Forelimb muscle (tissue), 1 donor: ENCODE measurements around the gene SLF1. TPM values are rescaled to one million over a fixed set of nuclear protein-coding genes. Genes with fewer than 3 reads are reported as not detected.
A peak's percentile ranks its signal among the peaks of the same experiment; 100 is the strongest.
"Not testable (repeated sequence)": the region's sequence is repeated elsewhere in the genome, so short reads cannot be mapped to it uniquely, and the experiment has no call there.

Experiments
- DNase-seq: peaks from one replicate; pipeline ENCODE4 v3.0.0-alpha.2; 2013; ENCODE audit warnings: low read depth
- polyA plus RNA-seq: library from polyadenylated mRNA; unstranded; fragments of 120-200 nt; gene quantifications from one replicate; pipeline ENCODE4 v1.2.1, GENCODE V29; 2013; ENCODE audit not compliant: insufficient read length

Gene SLF1
- 12.0 TPM for polyA plus RNA-seq

- peak; percentile 62 for DNase-seq
These were observed at the start of gene SLF1, which contains the start of gene KIAA0825 for GRCh38 chr5:94618493-94619328. TSS of gene SLF1 (plus strand) at chr5:94618669. CDS start at chr5:94628811, 10,142 bp downstream. TSS of gene KIAA0825 (minus strand) at chr5:94618604. CDS start at chr5:94537126, 81,478 bp downstream.

GRCh38 chr5:94571415-94571814 lies 47.1 kb upstream of the SLF1 start:
- DNase-seq, result no peak

GRCh38 chr5:94573349-94573748 lies 45.1 kb upstream of the SLF1 start:
- not testable (repeated sequence) for DNase-seq

DNA sequence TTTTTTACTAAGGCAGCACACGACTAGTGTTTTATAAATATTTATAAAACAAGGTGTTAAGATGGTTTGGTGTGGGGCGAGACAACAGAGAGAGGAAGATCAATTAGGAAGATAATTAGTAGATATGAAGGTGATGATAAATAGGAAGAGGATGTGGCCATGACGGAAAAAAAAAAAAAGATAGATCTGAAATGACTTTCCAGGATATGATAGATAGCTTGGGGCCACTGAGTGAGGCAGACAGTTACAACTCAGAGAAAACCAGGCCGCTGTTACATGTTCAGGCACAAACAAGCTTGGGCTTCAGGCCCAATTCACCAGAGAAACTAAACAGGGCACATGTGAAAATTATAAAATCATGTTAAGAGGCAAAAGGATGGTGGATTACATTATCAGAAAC lies 43.3 kb upstream of the SLF1 start:
- no peak for DNase-seq

DNA sequence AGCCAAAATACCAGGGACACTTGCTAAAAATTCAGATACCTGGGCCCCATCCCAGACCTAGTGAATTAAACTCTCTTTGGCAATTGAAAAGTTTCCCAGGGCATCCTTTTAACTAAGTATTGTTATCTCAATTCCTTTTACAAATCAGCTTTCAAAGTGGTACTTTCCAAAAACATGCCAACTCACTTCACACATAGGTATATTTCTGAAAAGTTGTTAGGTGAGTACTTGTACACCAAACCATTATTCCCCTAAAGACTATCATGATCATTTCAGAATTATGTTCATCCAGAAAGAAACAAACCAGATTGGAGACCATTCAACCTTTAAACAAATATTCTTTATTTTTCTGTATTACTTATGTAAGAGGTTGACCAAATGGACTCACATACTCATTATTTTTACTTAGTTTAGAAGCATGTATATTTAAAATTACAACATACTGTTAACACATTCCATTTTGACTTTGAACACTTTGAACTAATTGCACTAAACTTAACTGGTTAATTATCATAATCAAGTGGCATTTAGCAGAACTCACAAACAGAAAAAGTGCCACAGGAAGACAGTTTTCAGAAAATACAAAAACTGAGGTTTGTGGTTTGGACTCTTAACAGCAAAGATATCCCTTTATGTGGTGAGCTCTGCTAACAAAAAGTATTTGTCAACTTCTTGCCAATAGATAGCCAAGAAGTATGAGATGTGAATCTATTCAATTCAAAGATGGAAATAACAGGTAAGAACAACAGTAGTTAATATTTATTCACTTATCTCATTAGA lies 40.8 kb upstream of the SLF1 start:
- no peak for DNase-seq

DNA sequence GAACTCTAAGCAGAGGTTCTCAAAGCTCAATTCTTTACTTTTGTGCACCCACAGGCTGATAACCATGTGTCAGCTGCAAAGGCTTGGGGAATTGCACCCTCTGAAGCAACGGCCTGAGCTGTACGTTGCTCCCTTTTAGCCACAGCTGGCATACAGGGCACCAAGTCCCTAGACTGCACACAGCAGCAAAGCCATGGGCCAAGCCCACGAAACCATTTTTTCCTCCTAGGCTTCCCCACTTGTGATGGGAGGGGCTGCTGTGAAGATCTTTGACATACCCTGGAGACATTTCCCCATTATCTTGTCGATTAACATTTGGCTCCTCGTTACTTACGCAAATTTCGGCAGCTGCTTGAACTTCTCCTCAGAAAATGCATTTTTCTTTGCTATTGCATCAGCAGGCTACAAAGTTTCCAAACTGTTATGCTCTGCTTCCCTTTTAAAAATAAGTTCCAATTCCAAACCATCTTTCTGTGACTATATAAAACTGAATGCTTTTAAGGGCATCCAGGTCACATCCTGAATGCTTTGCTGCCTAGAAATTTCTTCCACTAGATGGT lies 23.1 kb upstream of the SLF1 start:
- no peak for DNase-seq

DNA sequence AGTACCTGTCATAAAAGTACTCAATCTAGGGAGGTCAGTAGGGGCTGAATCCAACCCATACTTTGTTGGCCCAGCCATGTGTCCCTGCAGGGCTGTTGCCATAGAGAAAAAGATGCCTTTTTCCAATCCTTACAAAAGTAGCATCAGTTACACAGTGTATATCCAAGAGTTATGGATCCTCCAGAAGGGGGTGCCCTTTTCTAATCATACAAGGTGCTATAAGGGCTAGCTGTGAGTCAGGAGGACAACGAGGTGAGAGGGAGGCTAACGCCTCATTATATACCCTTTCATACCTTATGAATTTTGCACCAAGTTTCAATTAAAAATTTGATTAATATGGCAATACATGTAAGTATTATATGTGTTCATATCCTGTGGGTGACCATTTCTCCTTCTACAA lies 4.9 kb upstream of the SLF1 start:
- DNase-seq, result no peak

DNA sequence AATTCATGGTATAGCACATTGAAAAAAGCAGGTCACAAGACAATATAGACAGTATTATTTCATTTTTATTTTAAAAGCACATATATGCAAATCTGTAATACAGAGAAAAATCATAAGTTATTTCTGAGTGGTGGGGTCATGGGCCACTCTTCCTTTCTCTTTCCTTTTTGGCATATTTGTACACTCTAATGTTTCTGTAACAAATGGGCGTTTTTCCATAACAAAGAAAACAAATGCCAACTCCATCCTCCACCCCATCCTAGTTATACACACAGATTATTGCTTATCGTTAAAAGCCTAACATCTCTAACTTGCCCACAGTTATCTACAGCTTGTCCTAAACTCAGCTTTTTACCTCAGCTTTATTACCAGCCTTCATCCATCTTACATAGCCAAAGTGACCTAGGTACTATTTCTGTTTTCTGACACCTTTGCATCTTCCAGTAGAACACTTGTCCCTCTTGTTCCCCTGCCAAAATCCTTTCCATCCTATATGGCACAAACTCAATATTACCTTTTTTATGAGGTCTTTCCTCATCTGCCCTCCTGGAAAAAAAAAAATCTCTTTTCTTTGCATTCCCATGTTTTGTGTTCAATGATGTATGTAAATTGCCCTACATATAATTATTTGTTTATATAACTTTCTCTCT lies 4.2 kb upstream of the SLF1 start:
- DNase-seq, result no peak

DNA sequence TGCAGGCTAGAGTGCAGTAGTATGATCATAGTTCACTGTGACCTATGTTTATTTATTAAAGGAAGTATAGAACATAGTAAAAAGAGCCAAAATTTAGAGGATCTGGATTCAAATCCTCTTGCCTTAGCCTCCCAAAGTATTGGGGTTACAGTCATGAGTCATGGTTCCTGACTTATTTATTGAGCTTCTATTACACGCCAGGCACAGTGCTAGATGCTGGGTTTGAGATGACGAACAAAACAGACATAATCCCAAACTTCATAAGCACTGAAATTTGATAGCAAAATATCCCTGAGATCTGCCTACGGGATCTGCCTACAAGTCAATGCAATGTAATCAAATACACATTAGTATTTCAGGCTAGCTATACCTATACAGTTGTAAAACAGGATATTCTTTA lies 2.6 kb upstream of the SLF1 start:
- no peak for DNase-seq

GRCh38 chr5:94618029-94618492 lies 408 bp upstream of the SLF1 start:
- DNase-seq, result peak; percentile 14

GRCh38 chr5:94620256-94620655 lies 1.8 kb downstream of the SLF1 start:
- no peak for DNase-seq

DNA sequence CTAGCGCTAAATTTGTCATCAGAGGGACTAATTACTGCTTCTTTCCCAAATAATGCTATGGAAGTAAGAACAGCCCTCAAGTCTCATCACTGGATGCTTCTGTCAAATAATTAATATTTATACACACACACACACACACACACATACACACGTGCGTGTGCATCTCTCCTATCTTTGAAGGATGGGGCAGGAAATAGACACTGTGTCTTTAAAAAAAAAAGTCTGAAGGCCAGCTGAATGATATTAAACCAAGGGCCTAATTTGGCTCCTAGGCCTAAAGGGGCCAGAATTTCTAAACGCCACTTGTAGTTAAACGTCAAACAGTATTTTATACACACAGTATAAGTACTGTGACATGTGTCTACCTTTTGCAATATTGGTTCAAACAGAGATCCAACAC lies 3.3 kb downstream of the SLF1 start:
- DNase-seq, result no peak

DNA sequence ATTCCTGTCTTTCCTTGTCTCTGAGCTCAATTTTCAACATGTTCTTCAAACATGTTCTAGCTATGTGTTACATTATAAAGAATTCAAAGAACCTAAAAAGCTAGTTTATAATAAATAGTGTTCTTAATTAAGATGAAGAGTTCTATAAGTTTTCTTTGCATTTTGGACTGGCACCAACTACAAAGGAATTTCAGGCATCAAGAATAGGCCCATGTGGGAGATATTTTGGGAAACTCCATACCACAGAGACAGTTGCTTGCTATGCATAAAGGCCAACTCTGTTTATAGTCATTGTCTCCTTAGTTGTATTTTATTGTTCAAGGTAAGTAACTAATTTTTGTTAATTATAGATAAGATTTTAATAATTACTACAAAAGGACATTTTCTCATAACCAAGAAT lies 4.5 kb downstream of the SLF1 start:
- DNase-seq, result no peak

DNA sequence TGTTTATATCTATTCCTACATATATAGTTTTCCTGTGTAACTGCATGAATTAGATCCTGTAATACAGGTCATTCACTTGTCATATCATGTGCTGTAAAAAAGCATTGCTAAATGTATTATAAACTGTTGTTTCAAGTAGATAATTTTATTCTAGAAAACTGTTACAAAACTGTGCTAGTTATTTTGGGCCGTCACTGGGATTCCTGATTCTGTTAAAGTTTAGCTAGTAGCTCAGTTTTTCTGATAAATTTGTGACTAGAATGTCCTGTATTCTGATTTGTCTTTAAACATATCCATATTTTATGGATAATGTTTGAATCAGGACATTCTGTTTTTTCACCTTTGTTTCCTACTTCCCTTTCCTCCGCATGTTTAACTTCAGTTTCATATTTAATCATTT lies 5.4 kb downstream of the SLF1 start:
- no peak for DNase-seq

GRCh38 chr5:94627191-94627590 lies 8.7 kb downstream of the SLF1 start:
- no peak for DNase-seq

DNA sequence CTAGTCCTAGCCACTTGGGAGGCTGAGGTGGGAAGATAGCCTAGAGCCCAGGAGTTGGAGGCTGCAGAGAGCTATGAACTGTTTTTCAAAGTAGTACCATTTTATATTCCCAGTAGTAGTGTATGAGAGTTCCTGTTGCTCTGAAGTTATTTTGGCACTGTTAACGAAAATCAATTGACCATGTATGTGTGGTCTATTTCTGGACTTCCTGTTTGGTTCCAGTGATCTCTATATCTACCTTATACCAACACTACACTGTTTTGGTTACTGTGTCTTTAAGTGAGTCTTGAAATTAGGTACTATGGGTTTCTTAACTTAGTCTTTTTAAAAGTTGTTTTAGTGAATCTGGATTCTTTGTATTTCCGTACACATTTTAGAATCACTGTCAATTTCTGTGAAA lies 13.6 kb downstream of the SLF1 start:
- no peak for DNase-seq

GRCh38 chr5:94640176-94640575 lies 21.7 kb downstream of the SLF1 start:
- DNase-seq, result no peak

DNA sequence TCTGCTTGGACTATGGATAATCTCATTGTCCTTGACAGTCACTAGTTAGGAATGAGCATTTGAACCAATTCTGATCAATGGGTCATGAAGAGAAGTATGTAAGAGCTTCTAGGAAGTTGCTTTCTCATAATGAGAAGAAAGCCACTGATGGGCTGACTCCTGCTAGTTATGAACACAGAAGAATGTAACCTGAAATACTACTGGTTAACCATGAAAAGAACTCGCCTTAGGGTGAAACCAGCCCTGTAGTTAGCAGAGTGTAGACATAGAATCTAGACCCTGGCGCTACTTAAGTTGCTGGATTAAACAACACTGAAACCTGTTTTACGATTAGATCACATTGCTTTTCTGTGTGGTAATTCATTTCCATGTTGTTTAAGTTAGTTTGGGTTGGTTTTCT lies 26.6 kb downstream of the SLF1 start:
- no peak for DNase-seq

GRCh38 chr5:94646758-94647157 lies 28.3 kb downstream of the SLF1 start:
- no peak for DNase-seq

DNA sequence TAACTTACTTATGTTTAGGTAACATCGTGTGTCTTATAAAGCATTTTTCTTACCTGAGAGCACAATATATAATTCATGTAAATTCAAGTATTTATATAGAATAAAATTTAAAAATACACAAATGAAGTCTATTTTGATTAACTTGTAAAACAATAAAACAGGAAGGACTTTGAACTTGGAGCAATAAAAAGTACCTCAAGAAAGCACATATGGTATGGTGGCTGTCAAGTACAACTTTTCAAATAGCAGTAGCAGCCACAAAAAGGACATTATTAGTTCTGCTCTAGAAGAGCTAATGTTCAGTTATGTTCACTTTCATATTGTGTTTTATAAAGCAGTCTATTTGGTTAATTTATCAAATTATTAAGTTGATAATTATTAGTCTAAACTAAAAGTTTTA lies 31.4 kb downstream of the SLF1 start:
- no peak for DNase-seq

DNA sequence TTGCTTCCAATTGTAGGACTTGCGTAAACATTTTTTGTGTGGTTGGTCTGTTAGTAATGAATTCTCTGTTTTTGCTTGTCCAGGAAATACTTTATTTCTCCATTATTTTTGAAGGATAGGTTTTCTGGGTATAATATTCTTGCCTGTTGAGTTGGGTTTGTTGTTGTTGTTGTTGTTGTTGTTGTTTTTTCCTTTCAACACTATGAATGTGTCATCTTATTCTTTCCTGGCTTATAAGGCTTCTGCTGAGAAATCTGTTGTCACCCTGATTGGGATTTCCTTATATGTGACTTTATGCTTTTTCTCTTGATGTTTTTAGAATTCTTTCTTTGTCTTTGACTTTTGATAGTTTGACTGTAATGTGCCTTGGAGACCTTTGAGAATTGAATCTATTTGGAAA lies 39.8 kb downstream of the SLF1 start:
- DNase-seq, result no peak

GRCh38 chr5:94660506-94660905 lies 42.0 kb downstream of the SLF1 start:
- no peak for DNase-seq
